Mesendoderm (in vitro differentiated cells): ENCODE results near the gene UPB1.

Experiments
- DNase-seq: peaks from one replicate; pipeline ENCODE4 v3.0.0; 2013
- H2AK5ac ChIP-seq: 2 replicates; pipeline ENCODE4 v1.6.1; 2013; ENCODE audit warnings: low read length, inconsistent platforms
- H2BK120ac ChIP-seq: 2 replicates; pipeline ENCODE4 v1.6.1; 2013; ENCODE audit warnings: low read depth, mild to moderate bottlenecking, low read length, moderate library complexity, mixed read lengths
- H2BK15ac ChIP-seq: replicated peaks from 2 replicates; pipeline ENCODE4 v1.6.1; 2013; ENCODE audit warnings: low read depth, mild to moderate bottlenecking, moderate library complexity
- H2BK5ac ChIP-seq: 2 replicates; pipeline ENCODE4 v1.6.1; 2013; ENCODE audit warnings: low read length, inconsistent platforms
- H3K18ac ChIP-seq: 2 replicates; pipeline ENCODE4 v1.6.1; 2013; ENCODE audit warnings: mild to moderate bottlenecking, low read length, mixed read lengths
- H3K23ac ChIP-seq: one replicate; pipeline ENCODE4 v1.6.1; 2013; ENCODE audit warnings: low read length
- H3K27ac ChIP-seq: 2 replicates; pipeline ENCODE4 v1.5.1; 2013; ENCODE audit warnings: low read depth, mild to moderate bottlenecking, inconsistent platforms, low read length, moderate library complexity
- H3K27me3 ChIP-seq: 2 replicates; pipeline ENCODE4 v1.6.1; 2013; ENCODE audit warnings: low read length, control low read depth, mild to moderate bottlenecking, inconsistent platforms; ENCODE audit not compliant: insufficient read depth, poor library complexity
- H3K36me3 ChIP-seq: 2 replicates; pipeline ENCODE4 v1.6.1; 2013; ENCODE audit warnings: low read length, inconsistent platforms; ENCODE audit not compliant: control insufficient read depth, insufficient read depth
- H3K4ac ChIP-seq: one replicate; pipeline ENCODE4 v1.6.1; 2013; ENCODE audit warnings: low read depth, mild to moderate bottlenecking, low read length, moderate library complexity
- H3K4me1 ChIP-seq: 2 replicates; pipeline ENCODE4 v1.6.1; 2013; ENCODE audit warnings: low read depth, low read length, inconsistent platforms; ENCODE audit not compliant: control insufficient read depth
- H3K4me2 ChIP-seq: 2 replicates; pipeline ENCODE4 v1.6.1; 2013; ENCODE audit warnings: low read length
- H3K4me3 ChIP-seq: 2 replicates; pipeline ENCODE4 v1.5.1; 2013; ENCODE audit warnings: mild to moderate bottlenecking, low read length
- H3K56ac ChIP-seq: one replicate; pipeline ENCODE4 v1.6.1; 2013; ENCODE audit warnings: low read length
- H3K79me1 ChIP-seq: 2 replicates; pipeline ENCODE4 v1.6.1; 2013; ENCODE audit warnings: low read length, inconsistent platforms
- H3K79me2 ChIP-seq: 2 replicates; pipeline ENCODE4 v1.6.1; 2013; ENCODE audit warnings: mild to moderate bottlenecking, low read length; ENCODE audit not compliant: control insufficient read depth, insufficient read depth
- H3K9ac ChIP-seq: 2 replicates; pipeline ENCODE4 v1.6.1; 2013; ENCODE audit warnings: low read length, inconsistent platforms
- H4K5ac ChIP-seq: one replicate; pipeline ENCODE4 v1.6.1; 2013; ENCODE audit warnings: low read length
- H4K8ac ChIP-seq: one replicate; pipeline ENCODE4 v1.6.1; 2013; ENCODE audit warnings: low read depth, mild to moderate bottlenecking, control low read depth, low read length, moderate library complexity
- WGBS: extraction: QIAGEN DNeasy Blood & Tissue Kit; methylation state at CpG from one replicate; pipeline ENCODE4 v1.1.7; 2013; ENCODE audit warnings: low lambda C conversion rate, missing lambda C conversion rate; ENCODE audit not compliant: insufficient coverage; ENCODE audit errors: extremely low coverage; 5-methylcytosine and 5-hydroxymethylcytosine counted together

UPB1 gene

DNA sequence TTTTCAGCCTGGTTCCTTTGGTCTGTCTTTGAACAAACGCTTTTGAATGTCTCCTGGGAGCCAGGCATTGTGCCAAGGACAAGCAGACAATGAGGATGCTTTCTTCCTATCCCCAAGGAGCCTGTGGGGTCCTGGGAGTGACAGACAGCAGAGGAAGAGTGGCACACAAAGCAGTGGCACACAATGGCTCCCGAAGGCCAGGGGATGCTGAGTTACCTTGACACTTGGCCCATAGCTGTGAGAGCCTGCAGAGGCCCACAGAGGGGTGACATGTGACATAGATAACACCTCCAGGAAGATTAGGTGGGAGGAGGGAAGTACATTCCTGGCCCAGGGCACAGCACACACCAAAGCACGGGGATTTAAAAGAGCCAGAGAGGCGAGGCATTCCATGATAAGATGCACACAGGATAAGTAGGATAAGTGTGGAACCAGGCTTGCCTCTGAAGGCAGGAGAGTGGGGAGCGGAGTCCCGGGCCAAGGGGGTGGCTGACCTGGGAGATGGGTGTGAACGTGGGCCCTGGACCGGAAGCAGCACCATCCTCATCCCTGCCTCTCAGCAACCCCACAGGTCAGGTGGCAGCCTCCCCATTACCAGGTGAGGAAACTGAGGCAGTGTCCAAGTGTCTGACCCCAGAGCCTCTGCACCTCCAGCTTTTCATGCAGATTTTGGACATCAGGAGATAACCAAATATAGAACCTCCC, 6.3 kb downstream of the UPB1 start:
- Histone ChIP-seq H3K27me3 (no peaks in the 10 kb centered on the region), H2AK5ac (no peak overlapping the region), H3K4me2 (no peak overlapping the region), H2BK120ac (no peak overlapping the region), H2BK5ac (no peak overlapping the region), H3K79me2 (no peaks in the 10 kb centered on the region), H3K36me3 (no peaks in the 10 kb centered on the region), H3K4me1 (peaks cover 3% of the 10 kb centered on the region), H3K56ac (no peak overlapping the region), H3K27ac (no peak overlapping the region), H2BK15ac (no peak overlapping the region), H4K8ac (no peak overlapping the region), H3K4ac (no peak overlapping the region), H3K79me1 (no peaks in the 10 kb centered on the region), H3K4me3 (no peak overlapping the region), H4K5ac (no peak overlapping the region), H3K23ac (no peak overlapping the region), H3K9ac (no peak overlapping the region), H3K18ac (no peak overlapping the region)
- WGBS, result no CpG with 5 or more reads among the region's 8 CpGs
- peak; percentile 93 for DNase-seq

DNA sequence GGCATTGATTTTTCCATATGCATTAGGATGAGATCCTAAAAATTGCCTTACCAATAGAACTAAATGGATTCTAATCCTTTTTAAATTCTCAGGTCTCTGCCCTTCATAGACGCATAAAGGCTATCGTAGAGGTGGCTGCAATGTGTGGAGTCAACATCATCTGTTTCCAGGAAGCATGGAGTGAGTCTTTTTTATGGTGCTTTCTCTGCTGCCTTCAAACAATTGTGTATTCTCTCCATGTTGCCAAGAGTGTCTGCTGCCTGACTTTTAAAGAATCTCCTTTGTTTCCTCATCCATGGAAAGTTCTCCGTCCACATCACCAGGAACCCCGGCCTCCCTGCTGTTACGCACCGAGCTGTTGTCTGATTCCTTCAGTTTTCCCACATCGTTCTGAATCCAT, 6.9 kb downstream of the UPB1 start:
- no peaks in the 10 kb centered on the region for H3K79me1 ChIP-seq
- H2BK120ac ChIP-seq, result no peak overlapping the region
- no peak overlapping the region for H3K4me2 ChIP-seq
- no peak overlapping the region for H3K27ac ChIP-seq
- no CpG with 5 or more reads among the region's 7 CpGs for WGBS
- H3K4me1 ChIP-seq, result peaks cover 5% of the 10 kb centered on the region
- H2AK5ac ChIP-seq, result no peak overlapping the region
- H3K27me3 ChIP-seq, result no peaks in the 10 kb centered on the region
- H3K4ac ChIP-seq, result no peak overlapping the region
- H3K9ac ChIP-seq, result no peak overlapping the region
- H2BK5ac ChIP-seq, result no peak overlapping the region
- H3K18ac ChIP-seq, result no peak overlapping the region
- H3K79me2 ChIP-seq, result no peaks in the 10 kb centered on the region
- H3K56ac ChIP-seq, result no peak overlapping the region
- no peak overlapping the region for H3K23ac ChIP-seq
- no peak overlapping the region for H3K4me3 ChIP-seq
- no peak overlapping the region for H4K5ac ChIP-seq
- no peaks in the 10 kb centered on the region for H3K36me3 ChIP-seq
- no peak for DNase-seq
- no peak overlapping the region for H4K8ac ChIP-seq
- H2BK15ac ChIP-seq, result no peak overlapping the region

DNA sequence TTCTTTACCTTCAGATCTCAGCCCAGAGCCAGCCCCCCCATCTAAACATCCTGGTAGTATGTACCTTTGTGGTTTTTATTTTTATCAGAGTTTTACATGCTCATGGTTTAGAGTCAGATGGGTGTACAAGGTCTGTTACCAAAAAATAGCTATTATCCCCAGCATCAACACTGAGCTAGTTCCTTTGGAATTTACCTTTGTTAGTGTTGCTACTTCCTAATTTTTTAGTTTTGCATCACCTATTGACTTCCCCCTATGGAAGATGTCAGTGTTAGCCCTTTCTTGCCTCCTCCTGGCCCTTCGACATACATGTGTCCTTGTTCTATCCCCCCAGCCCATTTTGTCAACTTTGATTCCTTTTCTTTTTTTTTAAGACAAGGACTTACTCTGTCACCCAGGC, 7.4 kb downstream of the UPB1 start:
- Histone ChIP-seq H3K4me2 (no peak overlapping the region), H2BK15ac (no peak overlapping the region), H3K27me3 (no peaks in the 10 kb centered on the region), H4K5ac (no peak overlapping the region), H3K9ac (no peak overlapping the region), H3K18ac (no peak overlapping the region), H2BK120ac (no peak overlapping the region), H3K4me1 (peaks cover 6% of the 10 kb centered on the region), H3K4ac (no peak overlapping the region), H4K8ac (no peak overlapping the region), H3K79me1 (no peaks in the 10 kb centered on the region), H3K79me2 (no peaks in the 10 kb centered on the region), H3K23ac (no peak overlapping the region), H2BK5ac (no peak overlapping the region), H3K27ac (no peak overlapping the region), H3K36me3 (no peaks in the 10 kb centered on the region), H2AK5ac (no peak overlapping the region), H3K4me3 (no peak overlapping the region), H3K56ac (no peak overlapping the region)
- no peak for DNase-seq
- no CpG with 5 or more reads among the region's 1 CpG for WGBS

DNA sequence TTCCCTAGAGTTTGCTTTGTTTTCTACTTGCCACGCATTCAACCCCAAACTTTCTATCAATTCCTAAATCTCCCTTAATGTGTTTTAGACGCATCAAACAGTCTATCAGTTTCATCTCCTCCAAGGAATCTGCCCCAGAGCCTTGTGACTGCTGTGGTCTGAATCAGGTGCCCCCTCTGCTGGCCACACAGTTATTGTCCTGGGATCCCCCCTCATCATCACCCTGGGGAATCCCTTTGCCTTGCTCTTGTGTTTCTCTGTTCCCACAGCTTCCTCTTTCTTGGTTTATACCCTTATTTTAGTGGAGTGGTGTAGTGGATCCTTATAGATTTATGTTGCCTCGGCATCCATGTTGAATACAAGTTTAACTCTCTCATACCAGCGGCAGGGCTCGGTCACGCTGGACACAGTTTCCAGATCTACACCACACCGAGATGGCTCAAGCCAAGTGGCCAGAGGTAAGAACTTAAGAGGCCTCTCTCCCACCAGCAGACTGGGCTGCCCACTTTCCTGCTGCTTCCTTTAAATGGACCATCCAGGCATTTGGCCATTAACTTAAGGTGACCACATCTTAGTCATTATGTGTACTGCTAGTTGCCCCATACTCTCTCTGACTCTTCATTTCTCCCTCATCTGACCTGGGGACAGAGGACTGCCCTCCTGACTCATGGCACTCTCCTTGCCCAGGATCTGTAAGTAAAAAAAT, 8.2 kb downstream of the UPB1 start:
- 100% methylated on average over 1 of the region's 7 CpGs for WGBS
- no peak overlapping the region for H3K18ac ChIP-seq
- H2BK5ac ChIP-seq, result no peak overlapping the region
- H2AK5ac ChIP-seq, result no peak overlapping the region
- H3K36me3 ChIP-seq, result no peaks in the 10 kb centered on the region
- H3K4me1 ChIP-seq, result peaks cover 6% of the 10 kb centered on the region
- H3K9ac ChIP-seq, result no peak overlapping the region
- H3K4ac ChIP-seq, result no peak overlapping the region
- no peak overlapping the region for H3K27ac ChIP-seq
- DNase-seq, result peak; percentile 69
- no peak overlapping the region for H2BK15ac ChIP-seq
- H3K79me1 ChIP-seq, result no peaks in the 10 kb centered on the region
- no peaks in the 10 kb centered on the region for H3K79me2 ChIP-seq
- no peak overlapping the region for H3K4me3 ChIP-seq
- no peak overlapping the region for H4K8ac ChIP-seq
- H3K27me3 ChIP-seq, result no peaks in the 10 kb centered on the region
- H3K4me2 ChIP-seq, result no peak overlapping the region
- no peak overlapping the region for H3K56ac ChIP-seq
- no peak overlapping the region for H3K23ac ChIP-seq
- H4K5ac ChIP-seq, result no peak overlapping the region
- no peak overlapping the region for H2BK120ac ChIP-seq

DNA sequence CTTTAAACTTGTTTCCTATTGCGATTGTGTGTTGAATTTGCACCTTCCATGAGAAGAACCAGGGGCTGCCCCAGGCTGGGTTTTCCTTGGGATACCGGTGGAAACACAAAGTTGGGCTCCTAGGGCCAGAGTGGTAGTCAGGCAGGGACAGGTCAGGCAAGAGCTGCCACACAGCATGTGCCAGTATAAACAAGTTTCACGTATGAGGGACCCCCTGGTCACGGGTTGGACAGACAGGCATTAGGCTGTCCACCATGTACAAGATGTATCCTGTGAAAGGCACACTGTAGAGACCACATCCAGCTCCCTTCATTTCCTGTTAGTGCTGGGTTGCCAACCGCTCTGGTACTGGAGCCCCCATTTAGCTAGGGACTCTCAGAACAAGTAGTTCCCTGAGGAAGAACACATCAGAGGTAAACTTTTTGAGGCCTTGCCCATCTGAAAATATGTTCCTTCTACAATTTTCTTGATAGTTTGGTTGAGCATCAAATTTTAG, 8.8 kb downstream of the UPB1 start:
- Histone ChIP-seq H3K4me3 (no peak overlapping the region), H3K4me1 (peaks cover 6% of the 10 kb centered on the region), H3K27ac (no peak overlapping the region), H3K79me1 (no peaks in the 10 kb centered on the region), H3K4me2 (no peak overlapping the region), H3K18ac (no peak overlapping the region), H3K36me3 (no peaks in the 10 kb centered on the region), H3K9ac (no peak overlapping the region), H3K23ac (no peak overlapping the region), H3K56ac (no peak overlapping the region), H2BK15ac (no peak overlapping the region), H4K8ac (no peak overlapping the region), H4K5ac (no peak overlapping the region), H2BK5ac (no peak overlapping the region), H3K27me3 (no peaks in the 10 kb centered on the region), H3K4ac (no peak overlapping the region), H2BK120ac (no peak overlapping the region), H2AK5ac (no peak overlapping the region), H3K79me2 (no peaks in the 10 kb centered on the region)
- no CpG with 5 or more reads among the region's 5 CpGs for WGBS
- no peak for DNase-seq
